Uterus (tissue), 4 donors: ENCODE data around the gene CLDN14. TPM values are rescaled to one million over a fixed set of nuclear protein-coding genes. Genes with fewer than 3 reads are reported as not detected.

Source experiments
- DNase-seq, 2 donors: peaks; one replicate each; pipeline ENCODE4 v3.0.0-alpha.2; 2019 to 2020
- H3K27ac ChIP-seq, 2 donors: fragments of 200-600 bp; sonication (generic); 1 replicate in 1 of 2; 2 replicates in 1 of 2; pipeline ENCODE4 v1.5.1; 2016 to 2018
- H3K27me3 ChIP-seq, 2 donors: fragments of 200-600 bp; sonication (generic); one replicate each; pipeline ENCODE4 v1.5.1; 2018 to 2019; ENCODE audit warnings: control low read depth in 1 of 2
- H3K36me3 ChIP-seq, 2 donors: fragments of 200-600 bp; sonication (generic); one replicate each; pipeline ENCODE4 v1.5.1; 2019; ENCODE audit warnings: control low read depth in 1 of 2
- H3K4me1 ChIP-seq, 2 donors: fragments of 200-600 bp; sonication (generic); one replicate each; pipeline ENCODE4 v1.5.1; 2018 to 2019; ENCODE audit warnings: control low read depth in 1 of 2
- H3K4me3 ChIP-seq, 2 donors: fragments of 200-600 bp; sonication (generic); 1 replicate in 1 of 2; 2 replicates in 1 of 2; pipeline ENCODE4 v1.5.1; 2018 to 2019; ENCODE audit warnings: mild to moderate bottlenecking in 1 of 2
- H3K9me3 ChIP-seq, 2 donors: fragments of 200-600 bp; sonication (generic); one replicate each; pipeline ENCODE4 v1.5.1; 2019; ENCODE audit warnings: control low read depth in 1 of 2
- CTCF ChIP-seq, 4 experiments: fragments of 200-600 bp in 2 of 4; fragments of 450-650 bp in 2 of 4; sonication (generic) in 2 of 4; IDR thresholded peaks; one replicate each; pipeline ENCODE4 v1.5.1; 2016 to 2019; ENCODE audit warnings: antibody characterized with exemption in 4 of 4, mild to moderate bottlenecking in 2 of 4, moderate library complexity in 1 of 4
- POLR2A ChIP-seq, 2 donors: fragments of 450-650 bp; IDR thresholded peaks; one replicate each; pipeline ENCODE4 v1.6.1; 2016; ENCODE audit warnings: antibody characterized with exemption in 2 of 2, mild to moderate bottlenecking in 1 of 2, moderate library complexity in 1 of 2
- intact Hi-C: fragments of 100-400 bp; cut with DNase I; formaldehyde crosslinking; loops from one replicate; pipeline ENCODE4 v1.15.1; 2023; ENCODE audit warnings: low total_unique reads
- total RNA-seq, 4 donors: library from RNA; depleted of rRNA in 3 of 4; stranded (reverse); fragments of >200 nt in 3 of 4; gene quantifications; one replicate each; pipeline versions ENCODE4 v1.1.0 to v1.2.4, GENCODE V29; 2014 to 2023
- donor health status: DM: yes; HTN: yes; CAD: no.

CLDN14 gene
- total RNA-seq, 4 donors from 2014 or later, result not detected

GRCh38 chr21:36512971-36513370 is 33.0 kb upstream of the CLDN14 start:
- DNase-seq, result no peak
- intact Hi-C loops, result no loop called here

GRCh38 chr21:36511484-36512220 is 31.7 kb upstream of the CLDN14 start:
- Histone ChIP-seq H3K4me1 (no peaks in the 10 kb centered on the region), H3K4me3 (no peak overlapping the region), H3K27ac (no peak overlapping the region), H3K9me3 (no peaks in the 10 kb centered on the region), H3K36me3 (no peaks in the 10 kb centered on the region), H3K27me3 (no peaks in the 10 kb centered on the region)
- no peak for DNase-seq
- no peak for TF ChIP-seq CTCF (IDR thresholded peaks at IDR 0.05)
- TF ChIP-seq POLR2A (IDR thresholded peaks at IDR 0.05), result no peak
- intact Hi-C loops, result no loop called here

More at GRCh38 chr21:36512971-36513370, 33.0 kb upstream of the CLDN14 start:
- no peak overlapping the region for H3K27ac ChIP-seq
- no peak for TF ChIP-seq CTCF (IDR thresholded peaks at IDR 0.05)
- no peak for TF ChIP-seq POLR2A (IDR thresholded peaks at IDR 0.05)
- no peak overlapping the region for H3K4me3 ChIP-seq
- H3K9me3 ChIP-seq, result no peaks in the 10 kb centered on the region
- H3K27me3 ChIP-seq, result no peaks in the 10 kb centered on the region
- H3K4me1 ChIP-seq, result no peaks in the 10 kb centered on the region
- H3K36me3 ChIP-seq, result no peaks in the 10 kb centered on the region

GRCh38 chr21:36510911-36511310 is 31.0 kb upstream of the CLDN14 start:
- Histone ChIP-seq H3K9me3 (no peaks in the 10 kb centered on the region), H3K27ac (no peak overlapping the region)

GRCh38 chr21:36509973-36510664 is 30.2 kb upstream of the CLDN14 start:
- Histone ChIP-seq H3K9me3 (no peaks in the 10 kb centered on the region), H3K27ac (no peak overlapping the region), H3K27me3 (no peaks in the 10 kb centered on the region), H3K4me3 (no peak overlapping the region), H3K36me3 (no peaks in the 10 kb centered on the region), H3K4me1 (no peaks in the 10 kb centered on the region)
- intact Hi-C loops, result no loop called here
- TF ChIP-seq POLR2A (IDR thresholded peaks at IDR 0.05), result no peak
- TF ChIP-seq CTCF (IDR thresholded peaks at IDR 0.05), result no peak
- DNase-seq, result no peak

More at GRCh38 chr21:36510911-36511310, 31.0 kb upstream of the CLDN14 start:
- no peaks in the 10 kb centered on the region for H3K27me3 ChIP-seq
- no peak for TF ChIP-seq CTCF (IDR thresholded peaks at IDR 0.05)
- TF ChIP-seq POLR2A (IDR thresholded peaks at IDR 0.05), result no peak
- H3K4me3 ChIP-seq, result no peak overlapping the region
- H3K4me1 ChIP-seq, result no peaks in the 10 kb centered on the region
- no peak for DNase-seq
- H3K36me3 ChIP-seq, result no peaks in the 10 kb centered on the region
- intact Hi-C loops, result no loop called here

GRCh38 chr21:36508948-36509347 is 29.0 kb upstream of the CLDN14 start:
- H3K4me3 ChIP-seq, result no peak overlapping the region
- TF ChIP-seq POLR2A (IDR thresholded peaks at IDR 0.05) (no peak), CTCF (IDR thresholded peaks at IDR 0.05) (no peak)
- H3K9me3 ChIP-seq, result no peaks in the 10 kb centered on the region
- intact Hi-C loops, result no loop called here
- no peak for DNase-seq
- no peaks in the 10 kb centered on the region for H3K36me3 ChIP-seq
- no peaks in the 10 kb centered on the region for H3K4me1 ChIP-seq
- no peaks in the 10 kb centered on the region for H3K27me3 ChIP-seq
- H3K27ac ChIP-seq, result no peak overlapping the region
